Measurements from ENCODE around the gene LRP4. TPM values are rescaled to one million over a fixed set of nuclear protein-coding genes. Genes with fewer than 3 reads are reported as not detected.

The LRP4 gene
- total and polyA plus RNA-seq, 2 donors (not counting 3 experiments of a cell fraction or from before 2014, with no cell fraction given): 0.86 to 2.0 TPM

- H3K27me3 ChIP-seq (ENCODE audit: control insufficient read depth in 2 of 2, insufficient read depth in 2 of 2, low read length in 2 of 2): peaks cover 20 to 29% of the 10 kb centered on the region in 2 experiments
- dilution Hi-C loops (cut with MboI; ENCODE audit: extremely low pct_ligation_motif_present, low sequenced_read_pairs) (no loop called here), intact Hi-C loops (cut with micrococcal nuclease) (no loop called here)
- peaks cover 10% of the 10 kb centered on the region for H3K4me1 ChIP-seq (ENCODE audit: control insufficient read depth, extremely low read depth, insufficient read depth, low read length)
- no peak overlapping the region for H2AFZ ChIP-seq (ENCODE audit: low read depth, low read length)
- no peak overlapping the region for H3K9ac ChIP-seq (replicated peaks; ENCODE audit: extremely low read depth, insufficient read depth, low read length)
- no peak overlapping the region for H3K4me3 ChIP-seq (replicated peaks in 1 of 3; ENCODE audit: insufficient read depth in 1 of 3, low read depth in 1 of 3, low read length in 3 of 3)
- no peaks in the 10 kb centered on the region for H3K36me3 ChIP-seq (ENCODE audit: control insufficient read depth in 2 of 2, extremely low read depth in 1 of 2, insufficient read depth in 2 of 2, low read length in 2 of 2)
- H3K9me1 ChIP-seq (replicated peaks; ENCODE audit: control insufficient read depth, extremely low read depth, insufficient read depth, low read length): no peaks in the 10 kb centered on the region
- no TSS peak for BruUV-seq (replicated peaks)
- no peaks in the 10 kb centered on the region for H3K79me2 ChIP-seq (ENCODE audit: control insufficient read depth, insufficient read depth, low read length)
- CTCF ChIA-PET: interaction anchor here (0.6 to 5.5 kb wide), 9 partner anchors 11 to 442 kb away, joined by 3 to 47 read pairs (median 5); no protein-coding TSS in a partner anchor
- TF ChIP-seq POLR2AphosphoS5 (IDR thresholded peaks at IDR 0.05; ENCODE audit: insufficient read depth, low read depth, low read length): no peak
- no peak for TF ChIP-seq JUN (IDR thresholded peaks at IDR 0.05; ENCODE audit: borderline replicate concordance, insufficient read depth, insufficient read length, low read depth)
- no peak for TF ChIP-seq FOS (IDR thresholded peaks at IDR 0.05; ENCODE audit: borderline replicate concordance, insufficient read depth, low read length)
- no peak for TF ChIP-seq EZH2 (IDR thresholded peaks at IDR 0.05; ENCODE audit: borderline replicate concordance, low read depth, low read length, severe bottlenecking)
- no peak for TF ChIP-seq CTCF (IDR thresholded peaks at IDR 0.05; ENCODE audit: extremely low read depth in 1 of 2, insufficient read depth in 1 of 2, low read depth in 1 of 2, low read length in 2 of 2)
- TF ChIP-seq POLR2A (IDR thresholded peaks at IDR 0.05; ENCODE audit: low read depth, low read length): no peak
- no peak overlapping the region for H3K27ac ChIP-seq (ENCODE audit: insufficient read depth, low read depth, low read length)
- POLR2A ChIA-PET: interaction anchor here (0.6 kb wide), 1 partner anchor 12 kb away, joined by 3 read pairs; no protein-coding TSS in a partner anchor
- FAIRE-seq (no peak), DNase-seq (ENCODE audit: low read depth, low spot score) (no peak)
- no peaks in the 10 kb centered on the region for H4K20me1 ChIP-seq (replicated peaks; ENCODE audit: control insufficient read depth, extremely low read depth, insufficient read depth, low read length)
- H3K4me2 ChIP-seq (ENCODE audit: insufficient read depth, low read length): no peak overlapping the region
- H3K9me3 ChIP-seq (replicated peaks; ENCODE audit: control insufficient read depth, insufficient read depth, low read length): no peaks in the 10 kb centered on the region
Measured at GRCh38 chr11:46913484-46913883, 4.9 kb downstream of the LRP4 start.
